Small intestine (tissue), 16 donors: ENCODE results near the gene IFNL3. TPM values are rescaled to one million over a fixed set of nuclear protein-coding genes. Genes with fewer than 3 reads are reported as not detected.
"Not testable (repeated sequence)": the region's sequence is repeated elsewhere in the genome, so short reads cannot be mapped to it uniquely, and the experiment has no call there.

Experiments used
- DNase-seq, 2 donors: peaks; one replicate each; pipeline versions ENCODE4 v3.0.0 to v3.0.0-alpha.2; 2013
- FAIRE-seq: peaks from 2 replicates; lab custom pipeline; 2012; peaks lifted over from hg19 to GRCh38; lab: Jason Lieb, UNC
- H3K27ac ChIP-seq, 3 donors: one replicate each; pipeline ENCODE4 v1.5.1; 2013; ENCODE audit warnings: low read length in 2 of 3, mild to moderate bottlenecking in 2 of 3, control low read depth in 1 of 3, inconsistent platforms in 1 of 3, low read depth in 1 of 3, moderate library complexity in 1 of 3
- H3K27me3 ChIP-seq, 3 donors: one replicate each; pipeline ENCODE4 v1.6.1; 2013; ENCODE audit warnings: low read length in 3 of 3, inconsistent platforms in 1 of 3; ENCODE audit not compliant: control insufficient read depth in 3 of 3, insufficient read depth in 3 of 3
- H3K36me3 ChIP-seq, 3 donors: one replicate each; pipeline ENCODE4 v1.6.1; 2013; ENCODE audit warnings: low read length in 3 of 3, inconsistent platforms in 1 of 3, low read depth in 1 of 3, mild to moderate bottlenecking in 1 of 3, moderate library complexity in 1 of 3; ENCODE audit not compliant: control insufficient read depth in 3 of 3, insufficient read depth in 2 of 3
- H3K4me1 ChIP-seq, 3 donors: one replicate each; pipeline ENCODE4 v1.6.1; 2013; ENCODE audit warnings: low read length in 2 of 3, inconsistent platforms in 1 of 3, low read depth in 1 of 3, mild to moderate bottlenecking in 1 of 3, moderate library complexity in 1 of 3; ENCODE audit not compliant: control insufficient read depth in 3 of 3, insufficient read depth in 2 of 3
- H3K4me3 ChIP-seq, 3 donors: one replicate each; pipeline ENCODE4 v1.5.1; 2013; ENCODE audit warnings: low read length in 3 of 3, control low read depth in 1 of 3, inconsistent platforms in 1 of 3, low read depth in 1 of 3, mild to moderate bottlenecking in 1 of 3, moderate library complexity in 1 of 3
- H3K9me3 ChIP-seq, 2 donors: one replicate each; pipeline ENCODE4 v1.6.1; 2013; ENCODE audit warnings: low read depth in 1 of 2, low read length in 1 of 2; ENCODE audit not compliant: control insufficient read depth in 2 of 2, insufficient read depth in 1 of 2
- WGBS, 3 donors: extraction: QIAGEN DNeasy Blood & Tissue Kit; methylation state at CpG; one replicate each; pipeline ENCODE4 v1.1.7; 2013; 5-methylcytosine and 5-hydroxymethylcytosine counted together
- long read RNA-seq, 10 donors: transcript quantifications; one replicate each; lab custom pipeline, GENCODE V29; 2026
- polyA plus RNA-seq, 4 donors: library from polyadenylated mRNA; stranded (reverse) in 3 of 4; unstranded in 1 of 4; fragments of 200-250 nt in 3 of 4; fragments of 120-200 nt in 1 of 4; gene quantifications; one replicate each; pipeline versions ENCODE4 v1.2.1 to v1.2.3, GENCODE V29; 2013
- donor health status: healthy with polysubstance abuse.
- donor health status: control.
- donor health status: control.
- donor health status: Bipolar disorder and iron deficiency.
- donor health status: healthy.

Gene IFNL3
- polyA plus RNA-seq, result not detected
- long read RNA-seq, donor 1, result 0 reads
- long read RNA-seq, donor 2, result 0 reads
- long read RNA-seq, donor 3, result 0 reads
- long read RNA-seq, donor 4, result 0 reads
- long read RNA-seq, donor 5, result 0 reads
- long read RNA-seq, donor 6, result 0 reads
- long read RNA-seq, donor 7, result 0 reads
- long read RNA-seq, donor 8, result 0 reads
- long read RNA-seq, donor 9, result 0 reads
- long read RNA-seq, donor 10, result 0 reads

- WGBS, 3 donors, result 83 to 92% (median 89%) methylated on average over 9 to 12 of the region's 12 CpGs
- H3K9me3 ChIP-seq, DNase-seq, H3K4me3 ChIP-seq, H3K36me3 ChIP-seq, H3K4me1 ChIP-seq, FAIRE-seq, H3K27ac ChIP-seq: not testable (repeated sequence)
- H3K27me3 ChIP-seq, result peaks cover 0 to 31% (median 11%) of the 10 kb centered on the region in 3 donors
Observed at GRCh38 chr19:39244410-39245100, at the start of gene IFNL3. Gene IFNL3 (minus strand): TSS chr19:39245006. CDS start chr19:39244967, 39 bp downstream.

DNA sequence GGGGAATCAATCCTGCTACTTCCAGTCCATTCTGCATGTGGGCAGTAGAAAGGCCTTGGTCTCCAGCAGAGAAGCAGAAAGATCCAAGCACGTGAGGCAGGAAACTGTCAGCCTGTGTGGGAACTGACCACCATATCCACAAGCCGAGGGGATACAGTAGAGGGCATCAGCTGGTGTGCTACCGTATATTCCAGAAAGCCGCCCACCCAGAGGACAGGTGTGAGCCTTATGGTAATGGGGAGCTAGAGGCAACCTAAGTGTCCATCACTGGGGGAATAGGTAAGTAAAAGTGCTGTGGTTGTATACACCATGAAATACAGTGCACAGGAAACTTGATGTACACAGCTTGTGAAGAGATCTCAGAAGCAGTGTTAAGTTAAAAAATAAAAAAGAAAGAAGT, 48.6 kb upstream of the IFNL3 start:
- no peaks in the 10 kb centered on the region for H3K9me3 ChIP-seq
- FAIRE-seq, result no peak
- no peak overlapping the region for H3K27ac ChIP-seq
- peaks cover 0 to 19% (median 2%) of the 10 kb centered on the region in 3 donors for H3K27me3 ChIP-seq
- H3K36me3 ChIP-seq, result no peaks in the 10 kb centered on the region
- WGBS, 3 donors, result 71 to 85% (median 80%) methylated on average over 4 of the region's 4 CpGs
- no peak overlapping the region for H3K4me3 ChIP-seq
- H3K4me1 ChIP-seq, result no peaks in the 10 kb centered on the region
- no peak for DNase-seq

DNA sequence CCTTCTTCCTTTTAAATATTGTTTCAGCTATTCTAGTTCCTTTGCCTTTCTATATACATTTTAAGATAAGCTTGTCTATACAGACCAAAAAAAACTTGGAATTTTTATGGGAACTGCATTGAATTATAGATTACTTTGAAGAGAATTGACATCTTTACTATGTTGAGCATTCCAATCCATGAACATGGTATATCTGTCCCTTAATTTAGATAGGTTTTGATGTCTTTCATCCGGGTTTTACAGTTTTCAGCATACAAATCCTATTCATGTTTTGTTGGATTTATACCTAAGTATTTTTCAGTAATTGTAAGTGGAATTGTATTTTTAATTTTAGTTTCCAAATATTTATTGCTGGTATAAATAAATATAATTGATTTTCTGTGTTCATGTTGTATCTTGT, 39.2 kb upstream of the IFNL3 start:
- Histone ChIP-seq H3K27me3 (peaks cover 0 to 2% (median 0%) of the 10 kb centered on the region in 3 donors), H3K36me3 (no peaks in the 10 kb centered on the region), H3K4me1 (no peaks in the 10 kb centered on the region), H3K4me3 (no peak overlapping the region), H3K9me3 (peaks cover 0 to 12% of the 10 kb centered on the region in 2 donors), H3K27ac (no peak overlapping the region)
- DNase-seq, result no peak
- 82 to 97% (median 94%) methylated on average over 1 of the region's 1 CpG for WGBS, 3 donors
- no peak for FAIRE-seq

GRCh38 chr19:39282021-39282420, 37.2 kb upstream of the IFNL3 start:
- H3K27ac ChIP-seq, result no peak overlapping the region
- FAIRE-seq (no peak), DNase-seq (no peak)
- no peaks in the 10 kb centered on the region for H3K4me1 ChIP-seq
- H3K4me3 ChIP-seq, result no peak overlapping the region
- no peaks in the 10 kb centered on the region for H3K36me3 ChIP-seq
- peaks cover 0 to 12% of the 10 kb centered on the region in 2 donors for H3K9me3 ChIP-seq
- H3K27me3 ChIP-seq, result no peaks in the 10 kb centered on the region
- WGBS, 3 donors, result 40 to 77% (median 75%) methylated on average over 1 of the region's 1 CpG

DNA sequence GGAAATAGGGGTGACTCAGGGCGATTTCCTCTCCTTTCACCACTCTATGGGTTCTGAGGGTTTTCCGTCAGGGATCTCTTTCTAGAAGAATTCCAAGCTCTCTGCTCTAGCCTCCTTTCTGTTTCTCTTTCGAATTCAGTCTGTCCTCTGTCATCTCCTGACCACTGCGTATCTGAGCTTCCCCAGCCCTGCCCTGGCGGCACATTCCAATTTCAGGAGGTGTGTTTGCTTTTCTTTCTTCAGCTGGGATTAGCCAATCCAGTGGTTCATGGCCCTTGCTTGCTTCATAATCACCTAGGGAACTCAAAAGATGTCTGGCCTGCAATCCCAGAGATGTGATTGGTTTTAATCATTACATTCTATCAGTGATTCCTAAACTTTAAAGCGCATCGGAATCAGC, 32.8 kb upstream of the IFNL3 start:
- Histone ChIP-seq H3K9me3 (peaks cover 0 to 3% of the 10 kb centered on the region in 2 donors), H3K4me1 (no peaks in the 10 kb centered on the region), H3K4me3 (no peak overlapping the region), H3K27ac (no peak overlapping the region), H3K27me3 (peaks cover 0 to 3% (median 0%) of the 10 kb centered on the region in 3 donors), H3K36me3 (no peaks in the 10 kb centered on the region)
- no peak for FAIRE-seq
- 35 to 62% (median 44%) methylated on average over 7 of the region's 7 CpGs for WGBS, 3 donors
- DNase-seq, result peak; percentile 72 to 73

DNA sequence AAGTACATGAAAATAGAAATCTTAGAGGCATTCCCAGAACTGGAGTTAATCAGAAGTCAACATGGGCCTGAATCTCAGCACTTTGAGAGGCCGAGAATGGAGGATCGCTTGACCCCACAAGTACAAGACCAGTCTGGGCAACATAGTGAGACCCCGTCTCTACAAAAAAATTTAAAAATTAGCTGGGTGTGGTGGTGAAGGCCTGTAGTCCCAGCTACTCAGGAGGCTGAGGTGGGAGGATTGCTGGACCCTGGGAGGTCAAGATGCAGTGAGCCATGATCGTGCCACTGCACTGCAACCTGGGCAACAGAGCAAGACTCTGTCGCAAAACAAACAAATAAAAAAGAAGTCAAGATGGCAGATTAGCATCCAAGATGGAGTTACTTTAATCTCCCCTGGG, 31.9 kb upstream of the IFNL3 start:
- DNase-seq (no peak), FAIRE-seq (no peak)
- 93 to 95% (median 93%) methylated on average over 5 of the region's 5 CpGs for WGBS, 3 donors
- Histone ChIP-seq H3K4me3 (no peak overlapping the region), H3K36me3 (no peaks in the 10 kb centered on the region), H3K4me1 (no peaks in the 10 kb centered on the region), H3K27ac (no peak overlapping the region), H3K9me3 (no peaks in the 10 kb centered on the region), H3K27me3 (peaks cover 0 to 3% (median 0%) of the 10 kb centered on the region in 3 donors)

GRCh38 chr19:39275578-39275977, 30.8 kb upstream of the IFNL3 start:
- Histone ChIP-seq H3K4me1 (no peaks in the 10 kb centered on the region), H3K9me3 (no peaks in the 10 kb centered on the region), H3K27ac (no peak overlapping the region), H3K36me3 (no peaks in the 10 kb centered on the region), H3K27me3 (peaks cover 0 to 8% (median 0%) of the 10 kb centered on the region in 3 donors), H3K4me3 (no peak overlapping the region)
- DNase-seq (no peak), FAIRE-seq (no peak)
- 82 to 93% (median 83%) methylated on average over 5 of the region's 5 CpGs for WGBS, 3 donors

DNA sequence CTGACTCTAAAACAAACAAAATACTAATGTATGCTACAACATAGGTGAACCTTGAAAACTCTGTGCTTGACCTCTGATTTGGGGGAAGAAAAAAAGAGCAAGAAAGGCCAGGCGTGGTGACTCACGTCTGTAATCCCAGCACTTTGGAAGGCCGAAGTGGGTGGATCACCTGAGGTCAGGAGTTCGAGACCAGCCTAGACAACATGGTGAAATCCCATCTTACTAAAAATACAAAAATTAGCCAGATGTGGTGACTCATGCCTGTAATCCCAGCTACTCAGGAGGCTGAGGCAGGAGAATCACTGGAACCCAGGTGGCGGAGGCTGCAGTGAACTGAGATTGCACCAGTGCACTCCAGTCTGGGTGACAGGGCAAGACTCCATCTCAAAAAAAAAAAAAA, 29.1 kb upstream of the IFNL3 start:
- 82 to 89% (median 85%) methylated on average over 5 of the region's 5 CpGs for WGBS, 3 donors
- not testable (repeated sequence) for H3K27ac ChIP-seq, H3K4me3 ChIP-seq, H3K9me3 ChIP-seq, H3K4me1 ChIP-seq, H3K36me3 ChIP-seq, FAIRE-seq, DNase-seq
- peaks cover 0 to 12% (median 0%) of the 10 kb centered on the region in 3 donors for H3K27me3 ChIP-seq
